IMR-90 (cell line): ENCODE data around the gene GIT1. TPM values are rescaled to one million over a fixed set of nuclear protein-coding genes. Genes with fewer than 3 reads are reported as not detected.
A peak's percentile ranks its signal among the peaks of the same experiment; 100 is the strongest.

ENCODE experiments used
- ATAC-seq: fragments of 200-7000 bp; cut with Tn5 transposase; 2 replicates; pipeline ENCODE4 v1.9.1; 2020; ENCODE audit warnings: low read depth, mild to moderate bottlenecking, moderate library complexity
- BruUV-seq: library from RNA; stranded (reverse); fragments of 400-500 nt; replicated peaks from 2 replicates; lab custom pipeline; 2021; lab: Mats Ljungman, UMichigan
- CTCF ChIA-PET: fragments of 300-600 bp; formaldehyde crosslinking; extraction: SDS; loops from one replicate; lab custom pipeline; 2021; ENCODE audit warnings: antibody characterized with exemption; lab: Yijun Ruan, JAX
- POLR2A ChIA-PET: fragments of 300-600 bp; sonication (Branson Sonifier 250); formaldehyde crosslinking; loops from one replicate; lab custom pipeline; 2022; ENCODE audit warnings: antibody characterized with exemption; ENCODE audit not compliant: unreplicated experiment; lab: Charles Lee
- DNase-seq: peaks from one replicate; pipeline ENCODE4 v3.0.0; 2013
- H2AFZ ChIP-seq: replicated peaks from 2 replicates; pipeline ENCODE3; 2013; ENCODE audit warnings: low read length, mild to moderate bottlenecking; ENCODE audit not compliant: poor library complexity
- H2AK5ac ChIP-seq: 2 replicates; pipeline ENCODE4 v1.6.1; 2013; ENCODE audit warnings: low read depth, low read length, inconsistent platforms
- H2AK9ac ChIP-seq: replicated peaks from 2 replicates; pipeline ENCODE3; 2013; ENCODE audit warnings: mild to moderate bottlenecking, low read depth, low read length, moderate library complexity; ENCODE audit not compliant: poor library complexity
- H2BK120ac ChIP-seq: 2 replicates; pipeline ENCODE4 v1.6.1; 2013; ENCODE audit warnings: low read depth, low read length, inconsistent platforms
- H2BK15ac ChIP-seq: 3 replicates; pipeline ENCODE4 v1.6.1; 2013; ENCODE audit warnings: low read depth, low read length, inconsistent platforms
- H2BK20ac ChIP-seq: 2 replicates; pipeline ENCODE4 v1.6.1; 2013; ENCODE audit warnings: low read depth, mild to moderate bottlenecking, inconsistent platforms, low read length, moderate library complexity
- H2BK5ac ChIP-seq: 2 replicates; pipeline ENCODE4 v1.6.1; 2013; ENCODE audit warnings: mild to moderate bottlenecking, low read depth, low read length, inconsistent platforms; ENCODE audit not compliant: poor library complexity, severe bottlenecking
- H3K14ac ChIP-seq: replicated peaks from 2 replicates; pipeline ENCODE4 v1.6.1; 2013; ENCODE audit warnings: low read depth, low read length, inconsistent platforms
- H3K18ac ChIP-seq: 2 replicates; pipeline ENCODE4 v1.6.1; 2013; ENCODE audit warnings: low read depth, low read length, control low read depth
- H3K23ac ChIP-seq: 2 replicates; pipeline ENCODE4 v1.6.1; 2013; ENCODE audit warnings: low read depth, low read length, inconsistent platforms
- H3K27ac ChIP-seq: 2 replicates; pipeline ENCODE4 v1.5.1; 2013; ENCODE audit warnings: mild to moderate bottlenecking, control low read depth, low read length; ENCODE audit not compliant: insufficient read depth
- H3K27me3 ChIP-seq: 2 replicates; pipeline ENCODE4 v1.6.1; 2013; ENCODE audit warnings: low read length; ENCODE audit not compliant: control insufficient read depth, insufficient read depth
- H3K36me3 ChIP-seq: 2 replicates; pipeline ENCODE4 v1.6.1; 2013; ENCODE audit warnings: low read length, mixed read lengths; ENCODE audit not compliant: control insufficient read depth, insufficient read depth
- H3K4ac ChIP-seq: 2 replicates; pipeline ENCODE4 v1.6.1; 2013; ENCODE audit warnings: low read depth, low read length, inconsistent platforms
- H3K4me1 ChIP-seq: 2 replicates; pipeline ENCODE4 v1.6.1; 2013; ENCODE audit warnings: low read length, mixed read lengths; ENCODE audit not compliant: control insufficient read depth, insufficient read depth
- H3K4me2 ChIP-seq: 2 replicates; pipeline ENCODE4 v1.6.1; 2013; ENCODE audit warnings: low read depth, mild to moderate bottlenecking, control low read depth, low read length, moderate library complexity
- H3K4me3 ChIP-seq: 2 replicates; pipeline ENCODE4 v1.5.1; 2013; ENCODE audit warnings: low read depth, mild to moderate bottlenecking, control low read depth, low read length, moderate library complexity; ENCODE audit not compliant: insufficient read depth
- H3K56ac ChIP-seq: 2 replicates; pipeline ENCODE4 v1.6.1; 2013; ENCODE audit warnings: low read length, inconsistent platforms; ENCODE audit not compliant: insufficient read depth; ENCODE audit errors: extremely low read depth
- H3K79me1 ChIP-seq, 2 experiments: 2 replicates each; pipeline ENCODE4 v1.6.1; 2013; ENCODE audit warnings: low read length in 2 of 2, inconsistent platforms in 1 of 2, low read depth in 1 of 2
- H3K9ac ChIP-seq: 2 replicates; pipeline ENCODE4 v1.6.1; 2013; ENCODE audit warnings: low read depth, low read length, control low read depth
- H3K9me1 ChIP-seq: 2 replicates; pipeline ENCODE4 v1.6.1; 2013; ENCODE audit warnings: low read length, inconsistent platforms; ENCODE audit not compliant: insufficient read depth
- H3K9me3 ChIP-seq: 2 replicates; pipeline ENCODE4 v1.6.1; 2013; ENCODE audit warnings: low read length; ENCODE audit not compliant: control insufficient read depth, insufficient read depth
- H4K20me1 ChIP-seq: 2 replicates; pipeline ENCODE4 v1.6.1; 2013; ENCODE audit warnings: low read length, inconsistent platforms; ENCODE audit not compliant: insufficient read depth
- H4K5ac ChIP-seq: 2 replicates; pipeline ENCODE4 v1.6.1; 2013; ENCODE audit warnings: mild to moderate bottlenecking, low read depth, low read length, control low read depth
- H4K8ac ChIP-seq, 2 experiments: 2 replicates each; pipeline ENCODE4 v1.6.1; 2013; ENCODE audit warnings: low read depth in 2 of 2, low read length in 2 of 2, control low read depth in 1 of 2, inconsistent platforms in 1 of 2
- H4K91ac ChIP-seq: 2 replicates; pipeline ENCODE4 v1.6.1; 2013; ENCODE audit warnings: low read depth, low read length, inconsistent platforms; ENCODE audit not compliant: insufficient read depth
- CEBPB ChIP-seq: IDR thresholded peaks from 2 replicates; pipeline ENCODE4 v1.6.1; 2012; ENCODE audit warnings: low read depth, low read length, improper control_type of control experiment
- CHD1 ChIP-seq: IDR thresholded peaks from 2 replicates; pipeline ENCODE4 v1.6.1; 2012; ENCODE audit warnings: low read depth, low read length, improper control_type of control experiment
- MAFK ChIP-seq: IDR thresholded peaks from 2 replicates; pipeline ENCODE4 v1.6.1; 2012; ENCODE audit warnings: low read depth, low read length, improper control_type of control experiment
- MAZ ChIP-seq: IDR thresholded peaks from 2 replicates; pipeline ENCODE4 v1.6.1; 2012; ENCODE audit warnings: low read depth, mild to moderate bottlenecking, low read length, improper control_type of control experiment, moderate library complexity, borderline replicate concordance
- POLR2A ChIP-seq: IDR thresholded peaks from 2 replicates; pipeline ENCODE4 v1.6.1; 2012; ENCODE audit warnings: mild to moderate bottlenecking, low read depth, low read length
- RCOR1 ChIP-seq: IDR thresholded peaks from 2 replicates; pipeline ENCODE4 v1.6.1; 2012; ENCODE audit warnings: mild to moderate bottlenecking, low read length, improper control_type of control experiment; ENCODE audit not compliant: insufficient replicate concordance
- USF2 ChIP-seq: fragments of 150-350 bp; IDR thresholded peaks from 2 replicates; pipeline ENCODE4 v1.6.1; 2017; ENCODE audit warnings: mild to moderate bottlenecking, antibody characterized with exemption, low read length, low read depth
- WGBS, 2 experiments: methylation state at CpG; one replicate each; pipeline versions ENCODE4 v1.1.5 to v1.1.7; 2013; ENCODE audit warnings: missing lambda C conversion rate in 2 of 2; ENCODE audit not compliant: insufficient read length in 1 of 2; ENCODE audit errors: extremely low coverage in 2 of 2; 5-methylcytosine and 5-hydroxymethylcytosine counted together
- dilution Hi-C: fragments of 300-500 bp; cut with HindIII; formaldehyde crosslinking; loops from one replicate; pipeline ENCODE4 v1.14.3; 2018; ENCODE audit warnings: low sequenced_read_pairs; ENCODE audit not compliant: unreplicated experiment
- in situ Hi-C: fragments of 300-500 bp; cut with MboI; formaldehyde crosslinking; loops from 3 replicates; pipeline ENCODE4 v1.14.3; 2019; ENCODE audit warnings: low sequenced_read_pairs, inconsistent platforms, mixed read lengths
- intact Hi-C: fragments of 100-400 bp; cut with micrococcal nuclease; formaldehyde crosslinking; loops from 2 replicates; pipeline ENCODE4 v1.10.0; 2022
- polyA plus RNA-seq, 3 experiments: library from polyadenylated mRNA; depleted of rRNA; stranded (reverse); fragments of >200 nt; gene quantifications; 2 replicates each; pipeline ENCODE4 v1.2.3, GENCODE V29; 2012; ENCODE audit warnings: low replicate concordance in 1 of 3
- total RNA-seq: library from RNA; depleted of rRNA; stranded (reverse); fragments of >200 nt; gene quantifications from 2 replicates; pipeline ENCODE4 v1.2.3, GENCODE V29; 2012

The GIT1 gene
- total and polyA plus RNA-seq, 2 of the 4 experiments (the other 2 are of a cell fraction): 14.2 to 34.2 TPM

GRCh38 chr17:29569245-29569950 is 20.1 kb downstream of the GIT1 start:
- Histone ChIP-seq H3K4me1 (peaks cover 11% of the 10 kb centered on the region), H3K79me1 (peaks cover 5 to 44% of the 10 kb centered on the region in 2 experiments), H2AK5ac (peak overlapping the region; percentile 60), H3K4me2 (peak overlapping the region; percentile 93), H3K18ac (no peak overlapping the region), H3K9me3 (no peaks in the 10 kb centered on the region), H2BK5ac (peak overlapping the region; percentile 78), H2BK15ac (no peak overlapping the region), H2BK120ac (peak overlapping the region; percentile 28; the same call in 1 of the 2 replicates), H3K9ac (peak overlapping the region; percentile 87), H3K14ac (peak overlapping the region; percentile 92), H3K23ac (peak overlapping the region; percentile 70; the same call in 1 of the 2 replicates), H4K91ac (peak overlapping the region; percentile 84), H3K4me3 (peak overlapping the region; percentile 97), H4K8ac (peak overlapping the region; percentile 80 to 89; a peak in 3 of 4 replicates), H4K5ac (peak overlapping the region; percentile 44; the same call in 1 of the 2 replicates), H3K36me3 (peaks cover 16% of the 10 kb centered on the region), H2AK9ac (peak overlapping the region; percentile 97), H3K4ac (peak overlapping the region; percentile 65), H3K56ac (no peak overlapping the region), H4K20me1 (no peaks in the 10 kb centered on the region), H3K9me1 (no peaks in the 10 kb centered on the region; the same call in 1 of the 2 replicates), H2BK20ac (no peak overlapping the region), H3K27ac (peak overlapping the region; percentile 88), H3K27me3 (no peaks in the 10 kb centered on the region), H2AFZ (peak overlapping the region; percentile 94)
- CTCF ChIA-PET: interaction anchor here (0.6 to 1.4 kb wide), 3 partner anchors 14 to 818 kb away, joined by 4 read pairs; no protein-coding TSS in a partner anchor
- dilution Hi-C loops: no loop called here
- WGBS, 2 experiments: 88% methylated on average over 1 of the region's 14 CpGs; no CpG with 5 or more reads in 1 of the 2 experiments
- in situ Hi-C loops: no loop called here
- POLR2A ChIA-PET: no interaction called here
- TF ChIP-seq RCOR1: no peak
- TF ChIP-seq MAFK: no peak
- no peak for TF ChIP-seq CHD1
- no peak for TF ChIP-seq MAZ
- no peak for TF ChIP-seq USF2
- no peak for TF ChIP-seq CEBPB
- no peak for TF ChIP-seq POLR2A
- DNase-seq: peak; percentile 35
- ATAC-seq: no peak
- BruUV-seq: no TSS peak
- intact Hi-C loops: loop anchor here (10.0 kb wide), 1 partner anchor 425 kb away; no protein-coding TSS in a partner anchor
